K562 (cell line): ENCODE results near the gene CHST14. TPM values are rescaled to one million over a fixed set of nuclear protein-coding genes. Genes with fewer than 3 reads are reported as not detected.

Experiments
- ARID4B ChIP-seq: sonication (generic); formaldehyde crosslinking; IDR thresholded peaks from 2 replicates; pipeline ENCODE4 v1.8.0; 2022; ENCODE audit warnings: mild to moderate bottlenecking, missing genetic modification reagents
- BRCA1 ChIP-seq, 2 experiments: fragments of 450-650 bp in 1 of 2; sonication (generic) in 1 of 2; formaldehyde crosslinking in 1 of 2; IDR thresholded peaks; 2 replicates each; pipeline versions ENCODE4 v1.5.0 to v1.6.1; 2017 to 2020; ENCODE audit warnings: mild to moderate bottlenecking in 1 of 2, missing genetic modification reagents in 1 of 2
- CTBP1 ChIP-seq: fragments of 450-650 bp; IDR thresholded peaks from 2 replicates; pipeline ENCODE4 v1.6.1; 2016; ENCODE audit warnings: borderline replicate concordance
- FIP1L1 ChIP-seq: fragments of 200-400 bp; formaldehyde crosslinking; IDR thresholded peaks from 2 replicates; pipeline ENCODE4 v1.6.1; 2018; ENCODE audit warnings: mild to moderate bottlenecking, low read depth, low read length; ENCODE audit not compliant: poor library complexity, severe bottlenecking
- MAFF ChIP-seq: IDR thresholded peaks from 2 replicates; pipeline ENCODE4 v1.6.1; 2012; ENCODE audit warnings: low read length, improper control_type of control experiment
- MED1 ChIP-seq: sonication (generic); formaldehyde crosslinking; IDR thresholded peaks from 2 replicates; pipeline ENCODE4 v1.8.1; 2023; ENCODE audit warnings: missing genetic modification reagents, borderline replicate concordance
- MGA ChIP-seq: fragments of 450-650 bp; IDR thresholded peaks from 2 replicates; pipeline ENCODE4 v1.6.1; 2016; ENCODE audit warnings: mild to moderate bottlenecking, moderate library complexity
- PCBP2 ChIP-seq: fragments of 200-400 bp; formaldehyde crosslinking; IDR thresholded peaks from 2 replicates; pipeline ENCODE4 v1.6.1; 2018; ENCODE audit warnings: low read length, low read depth, mild to moderate bottlenecking, moderate library complexity; ENCODE audit not compliant: poor library complexity, severe bottlenecking
- SMAD2 ChIP-seq: fragments of 150-350 bp; IDR thresholded peaks from 2 replicates; pipeline ENCODE4 v1.6.1; 2014; ENCODE audit warnings: low read depth, mild to moderate bottlenecking, low read length
- YBX1 ChIP-seq: fragments of 450-650 bp; IDR thresholded peaks from 2 replicates; pipeline ENCODE4 v1.7.1; 2016; ENCODE audit warnings: mild to moderate bottlenecking
- ZNF224 ChIP-seq: sonication (generic); formaldehyde crosslinking; IDR thresholded peaks from 2 replicates; pipeline ENCODE4 v1.8.0; 2022; ENCODE audit warnings: mild to moderate bottlenecking, missing genetic modification reagents
- polyA plus RNA-seq, 8 experiments: library from polyadenylated mRNA; depleted of rRNA in 4 of 8; stranded (reverse) in 5 of 8; unstranded in 3 of 8; fragments of >200 nt; fragmentation: Nextera tagmentation in 2 of 8; fragmentation: Illumina TruSeq in 1 of 8; extraction: Ambion mirVana in 2 of 8; extraction: Trizol in 1 of 8; gene quantifications; 2 replicates each; pipeline versions ENCODE4 v1.2.1 to v1.2.3, GENCODE V29; 2011 to 2014; ENCODE audit warnings: inconsistent platforms in 1 of 8, missing spikeins in 1 of 8
- total RNA-seq, 7 experiments: library from RNA; depleted of rRNA in 6 of 7; stranded (reverse); fragments of >200 nt in 6 of 7; fragmentation: Illumina TruSeq in 2 of 7; extraction: Trizol in 2 of 7; gene quantifications; 2 replicates each; pipeline versions ENCODE4 v1.2.1 to v1.2.3, GENCODE V29; 2011 to 2021; ENCODE audit warnings: low replicate concordance in 1 of 7

CHST14 gene
- total and polyA plus RNA-seq, 9 of the 15 experiments (the other 6 are each of a cell fraction or from before 2014, with no cell fraction given), result 1.6 to 12.1 (median 4.5) TPM

DNA sequence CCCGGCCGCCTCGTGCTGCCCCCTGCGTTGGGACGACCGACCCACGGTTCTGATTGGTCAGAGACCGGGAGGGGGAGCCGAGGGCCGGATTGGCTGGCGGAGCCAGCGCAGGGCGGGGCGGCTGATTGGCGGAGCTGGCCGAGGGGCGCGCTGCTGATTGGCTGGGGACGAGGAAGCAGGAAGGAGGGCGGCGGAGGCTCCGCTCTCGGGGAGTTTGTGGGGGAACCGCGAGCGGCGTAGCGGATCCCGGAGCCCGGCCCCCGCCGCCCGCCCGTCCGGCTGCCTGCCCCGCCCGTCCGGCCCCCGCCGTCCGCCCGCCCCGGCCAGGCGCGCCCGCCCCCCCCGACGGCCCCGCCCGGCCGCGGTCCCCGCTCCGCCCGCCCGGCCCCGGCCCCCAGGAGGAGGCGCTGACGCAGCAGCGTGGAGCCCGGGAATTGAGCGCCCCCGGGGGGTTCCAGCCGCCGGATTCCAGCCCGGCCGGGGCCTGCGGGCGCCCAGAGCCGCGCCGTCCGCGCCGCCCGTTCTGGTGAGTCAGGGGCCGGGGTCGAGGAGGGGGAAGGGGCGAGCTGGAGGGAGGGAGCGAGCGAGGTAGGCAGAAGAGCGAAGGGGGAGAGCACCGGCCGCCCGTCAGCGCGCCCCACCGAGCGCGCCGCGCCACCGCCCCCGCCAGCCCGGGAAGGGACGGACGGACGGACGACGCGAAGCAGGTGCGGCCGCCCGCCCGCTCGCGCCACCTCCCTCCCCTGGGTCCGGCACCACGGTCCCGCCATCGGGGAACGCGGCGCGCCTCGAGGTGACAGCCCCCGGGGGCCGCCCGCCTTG lies 29.8 kb upstream of the CHST14 start, which contains the start of gene BAHD1 (continued):
- TF ChIP-seq PCBP2, result no peak
- no peak for TF ChIP-seq BRCA1 (IDR thresholded peaks at IDR 0.05)
- TF ChIP-seq BRCA1 (CRISPR knock-in tag; IDR thresholded peaks at IDR 0.05), result no peak
- TF ChIP-seq SMAD2, result no peak
- no peak for TF ChIP-seq MED1 (CRISPR knock-in tag)
- TF ChIP-seq CTBP1, result peak; percentile 57
- peak; percentile 42 for TF ChIP-seq FIP1L1
- no peak for TF ChIP-seq YBX1
- no peak for TF ChIP-seq ZNF224
- 0 out of 2 replicates have a peak, but pooled peaks have one; percentile 14 for TF ChIP-seq ARID4B (CRISPR knock-in tag)
- TF ChIP-seq MGA, result peak; percentile 78
- no peak for TF ChIP-seq MAFF
